UCSD-AML1 (cell line): ENCODE data around the gene PIK3AP1.

Experiments used
- DNase-seq: peaks from one replicate; lab custom pipeline; 2025; ENCODE audit not compliant: unreplicated experiment; lab: John Stamatoyannopoulos, UW

PIK3AP1 gene

GRCh38 chr10:96675846-96676245, 44.5 kb downstream of the PIK3AP1 start:
- no peak for DNase-seq

GRCh38 chr10:96673318-96674099, 46.8 kb downstream of the PIK3AP1 start:
- peak; percentile 62 for DNase-seq

GRCh38 chr10:96672481-96673175, 47.7 kb downstream of the PIK3AP1 start:
- no peak for DNase-seq

GRCh38 chr10:96671211-96671890, 49.0 kb downstream of the PIK3AP1 start:
- DNase-seq, result no peak

GRCh38 chr10:96670786-96671185, 49.5 kb downstream of the PIK3AP1 start:
- DNase-seq, result no peak

GRCh38 chr10:96667401-96667800, 52.9 kb downstream of the PIK3AP1 start:
- DNase-seq, result no peak

- no peak for DNase-seq
These were observed 53.6 kb downstream of the PIK3AP1 start for GRCh38 chr10:96666741-96667140.

GRCh38 chr10:96665306-96665705, 55.0 kb downstream of the PIK3AP1 start:
- no peak for DNase-seq

GRCh38 chr10:96664563-96664962, 55.8 kb downstream of the PIK3AP1 start:
- peak; percentile 42 for DNase-seq

- DNase-seq, result no peak
These were observed 56.5 kb downstream of the PIK3AP1 start for GRCh38 chr10:96663797-96664196.

- no peak for DNase-seq
These were observed 58.7 kb downstream of the PIK3AP1 start for GRCh38 chr10:96661632-96662031.

GRCh38 chr10:96660297-96660696, 60.0 kb downstream of the PIK3AP1 start:
- DNase-seq, result no peak

- DNase-seq, result no peak
These were observed 61.5 kb downstream of the PIK3AP1 start for GRCh38 chr10:96658844-96659243.

GRCh38 chr10:96657385-96657784, 62.9 kb downstream of the PIK3AP1 start:
- no peak for DNase-seq

- DNase-seq, result peak; percentile 49
These were observed 63.5 kb downstream of the PIK3AP1 start for GRCh38 chr10:96656839-96657238.

GRCh38 chr10:96656198-96656577, 64.1 kb downstream of the PIK3AP1 start:
- DNase-seq, result peak; percentile 49

- DNase-seq, result no peak
These were observed 64.7 kb downstream of the PIK3AP1 start for GRCh38 chr10:96655461-96656197.

- DNase-seq, result peak; percentile 74
These were observed 68.3 kb downstream of the PIK3AP1 start for GRCh38 chr10:96651998-96652431.

GRCh38 chr10:96650958-96651357, 69.4 kb downstream of the PIK3AP1 start:
- no peak for DNase-seq

GRCh38 chr10:96648297-96648696, 72.0 kb downstream of the PIK3AP1 start:
- DNase-seq, result no peak

GRCh38 chr10:96647466-96647865, 72.8 kb downstream of the PIK3AP1 start:
- no peak for DNase-seq
